NCI-H460 (cell line): ENCODE results near the gene GPRIN3. TPM values are rescaled to one million over a fixed set of nuclear protein-coding genes. Genes with fewer than 3 reads are reported as not detected.
"Not testable (repeated sequence)": the region's sequence is repeated elsewhere in the genome, so short reads cannot be mapped to it uniquely, and the experiment has no call there.

Experiments
- DNase-seq: peaks from one replicate; pipeline ENCODE4 v3.0.0-alpha.2; 2016; ENCODE audit warnings: low read depth; ENCODE audit errors: extremely low read depth
- total RNA-seq: library from RNA; depleted of rRNA; stranded (reverse); fragments of >200 nt; shearing (Covaris generic); gene quantifications from 2 replicates; pipeline ENCODE4 v1.2.3, GENCODE V29; 2014; rRNA removed

The GPRIN3 gene
- total RNA-seq, 1 experiment from 2014 or later = 42.8 TPM

DNA sequence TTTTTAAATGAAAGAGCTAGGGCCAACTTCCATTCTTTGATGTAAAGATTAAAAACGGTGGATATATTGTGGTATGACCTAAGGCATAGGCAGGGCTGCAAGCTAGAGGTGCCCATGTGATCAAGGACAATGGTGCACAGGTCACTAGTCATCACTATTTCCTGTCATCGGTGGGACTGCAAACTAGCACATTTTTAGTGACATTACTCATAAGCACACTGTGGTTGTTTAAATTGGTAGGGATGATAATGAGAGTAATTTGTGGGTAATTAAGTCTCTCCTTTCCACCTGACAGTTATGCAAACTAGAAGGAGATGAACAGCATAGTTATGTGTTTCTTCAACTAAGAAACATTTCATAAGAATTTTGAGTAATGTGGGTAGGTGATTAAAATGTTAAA is 85.4 kb downstream of the GPRIN3 start:
- DNase-seq = no peak

DNA sequence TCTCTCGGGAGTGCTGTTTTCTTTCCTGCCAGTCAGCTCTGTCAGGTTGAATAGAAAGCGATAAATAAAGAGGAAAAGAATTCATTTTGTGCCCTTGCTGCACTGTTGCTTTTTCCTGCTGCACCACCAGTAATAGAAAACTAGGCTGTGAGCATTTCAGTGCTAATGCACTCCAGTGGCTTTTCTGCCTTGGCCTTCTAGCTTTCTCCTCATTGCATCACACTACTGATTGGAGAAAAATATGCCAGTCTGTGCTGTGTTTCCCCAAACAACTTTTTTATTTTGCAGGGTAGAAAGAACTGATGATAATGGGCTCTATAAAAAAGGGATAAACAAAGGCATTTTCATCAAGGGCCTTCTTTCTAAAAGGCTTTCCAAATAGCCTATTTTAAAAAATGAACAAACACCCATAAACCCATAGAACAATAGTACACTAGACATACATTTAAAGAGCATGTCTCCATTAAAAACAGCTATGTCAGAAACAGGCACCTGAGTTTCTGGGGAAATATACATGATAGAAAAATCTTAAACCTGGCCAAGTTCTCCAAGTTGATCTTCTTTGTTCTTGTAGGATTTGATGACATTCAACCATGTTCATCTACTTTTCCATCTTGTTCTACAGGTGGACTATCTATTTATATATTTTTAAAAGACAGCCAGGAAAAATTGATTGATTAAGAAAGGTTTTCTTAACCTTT is 86.3 kb downstream of the GPRIN3 start:
- DNase-seq = peak; percentile 62

DNA sequence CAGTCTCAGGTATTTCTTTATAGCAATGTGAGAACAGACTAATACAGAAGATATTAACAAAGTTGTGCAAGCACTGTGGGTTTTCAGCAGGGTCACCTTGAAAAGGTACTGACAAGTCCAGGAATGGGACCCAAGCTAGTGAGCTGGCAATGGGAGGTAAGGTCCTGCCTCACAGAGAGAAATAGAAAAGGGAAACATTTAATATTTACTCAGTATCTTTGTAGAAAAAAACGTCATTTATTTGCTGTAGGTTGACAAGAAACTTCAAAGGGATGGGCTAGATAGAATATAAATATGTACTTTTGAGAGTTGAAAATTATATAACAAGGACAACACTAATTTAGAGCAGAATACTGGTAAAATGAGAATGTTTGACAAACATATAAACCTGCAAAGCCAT is 89.0 kb downstream of the GPRIN3 start:
- DNase-seq = no peak

DNA sequence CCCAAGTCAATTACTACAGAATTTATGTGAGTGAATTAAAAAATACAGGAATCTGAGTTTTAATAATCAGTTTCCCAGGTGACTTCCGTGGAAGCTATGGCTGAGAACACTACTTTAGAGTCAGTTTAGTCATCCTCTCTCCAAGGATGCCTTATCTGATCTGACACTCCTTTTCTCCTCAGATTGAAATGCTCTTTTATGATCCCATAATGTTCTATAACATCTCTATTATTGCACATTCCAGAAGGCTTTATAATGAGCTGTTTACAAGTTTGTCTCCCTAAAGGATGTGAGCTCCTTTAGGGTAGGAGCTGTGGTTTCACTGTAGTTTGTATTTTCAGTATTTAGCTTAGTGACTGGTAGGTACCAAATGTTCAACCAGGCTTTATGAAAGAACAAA is 90.0 kb downstream of the GPRIN3 start:
- no peak for DNase-seq

DNA sequence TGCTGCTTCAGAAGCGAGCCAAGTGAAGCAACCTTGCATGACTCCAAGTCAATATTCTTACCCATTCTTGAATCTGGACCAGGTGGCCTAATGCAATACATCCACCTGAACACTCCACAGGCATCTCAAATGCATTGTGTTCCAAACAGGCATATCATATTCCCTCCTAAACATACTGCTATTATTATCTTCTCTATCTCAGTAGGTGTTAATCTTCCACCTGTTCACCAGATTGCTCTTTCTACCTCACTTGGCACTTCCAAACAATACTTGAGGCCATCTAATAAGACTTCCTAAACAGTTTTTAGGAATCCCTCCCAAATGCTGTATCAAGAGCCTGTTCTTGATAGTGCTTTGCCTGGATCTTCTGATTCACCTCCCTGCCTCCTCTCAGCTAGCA is 90.7 kb downstream of the GPRIN3 start:
- DNase-seq = no peak

DNA sequence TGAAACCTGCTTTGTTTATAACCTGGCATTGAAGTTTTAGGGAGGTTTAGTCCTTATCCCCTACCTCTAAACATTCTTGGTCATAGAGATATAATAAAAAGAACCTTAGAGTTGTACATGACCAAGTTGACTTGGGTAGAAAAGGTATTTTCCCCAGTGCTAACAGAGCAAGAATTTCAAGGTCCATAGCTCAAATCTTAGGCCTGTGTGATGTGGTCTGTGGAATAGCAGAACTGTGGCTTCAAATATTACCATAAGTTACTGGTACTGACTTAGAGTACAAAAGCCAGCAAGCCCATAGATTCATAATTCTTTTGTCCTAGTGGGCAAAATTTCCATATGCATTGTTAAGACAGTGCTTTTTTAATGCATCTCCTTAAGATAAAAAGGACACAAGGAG is 91.2 kb downstream of the GPRIN3 start:
- DNase-seq = no peak

DNA sequence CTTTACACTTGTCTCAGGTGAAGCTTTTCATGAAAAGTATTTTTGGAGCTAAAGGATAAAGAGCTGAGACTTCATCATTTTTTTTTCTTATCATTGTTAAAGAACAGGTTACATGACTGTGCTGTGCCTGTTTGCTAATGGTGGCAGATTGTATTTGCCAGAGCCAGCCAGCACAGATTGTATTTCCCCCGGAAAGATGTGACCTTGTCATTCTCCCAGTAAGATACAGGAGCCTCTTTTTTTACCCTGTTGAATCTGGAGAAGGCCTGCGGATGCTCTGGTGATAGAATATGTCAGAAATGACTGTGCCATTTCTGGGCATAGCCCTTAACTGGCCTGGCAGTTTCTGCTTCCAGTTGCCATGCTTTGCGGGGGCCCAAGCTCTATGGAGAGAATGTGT is 91.9 kb downstream of the GPRIN3 start:
- DNase-seq = no peak

DNA sequence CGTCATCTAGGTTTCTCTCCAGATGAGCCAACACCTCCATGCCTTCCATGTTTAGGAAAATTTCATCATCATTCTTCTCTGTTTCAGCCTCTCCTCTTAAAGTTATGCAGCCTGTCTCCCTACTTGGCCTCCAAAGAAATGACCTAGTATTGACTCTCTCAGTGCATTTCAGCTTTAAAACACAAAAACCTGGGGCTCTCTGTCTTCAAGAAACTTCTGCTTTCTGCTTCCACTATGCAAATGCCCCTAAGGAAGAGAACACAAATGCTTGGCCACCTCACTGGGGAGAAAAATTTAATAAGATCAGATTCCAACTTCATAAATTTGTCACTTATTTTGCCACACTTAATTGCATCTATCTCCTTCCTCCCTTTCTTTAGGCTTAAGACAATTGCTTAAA is 93.3 kb downstream of the GPRIN3 start:
- no peak for DNase-seq

DNA sequence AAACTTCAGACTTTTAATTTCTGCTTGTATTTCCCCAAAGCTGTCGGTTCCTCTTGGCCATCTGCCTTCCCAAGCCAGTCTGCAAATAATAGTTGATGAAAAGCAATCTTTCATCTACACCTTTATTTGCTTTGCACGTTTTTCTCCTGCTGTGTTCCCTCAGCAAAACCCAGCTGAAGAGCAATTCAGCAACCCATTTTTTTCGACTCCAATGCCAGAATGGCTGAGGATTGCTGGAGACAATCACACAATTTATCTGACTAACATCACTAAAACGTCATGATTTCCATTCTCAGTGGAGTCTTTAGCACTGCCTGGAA is 94.3 kb downstream of the GPRIN3 start:
- DNase-seq = no peak

DNA sequence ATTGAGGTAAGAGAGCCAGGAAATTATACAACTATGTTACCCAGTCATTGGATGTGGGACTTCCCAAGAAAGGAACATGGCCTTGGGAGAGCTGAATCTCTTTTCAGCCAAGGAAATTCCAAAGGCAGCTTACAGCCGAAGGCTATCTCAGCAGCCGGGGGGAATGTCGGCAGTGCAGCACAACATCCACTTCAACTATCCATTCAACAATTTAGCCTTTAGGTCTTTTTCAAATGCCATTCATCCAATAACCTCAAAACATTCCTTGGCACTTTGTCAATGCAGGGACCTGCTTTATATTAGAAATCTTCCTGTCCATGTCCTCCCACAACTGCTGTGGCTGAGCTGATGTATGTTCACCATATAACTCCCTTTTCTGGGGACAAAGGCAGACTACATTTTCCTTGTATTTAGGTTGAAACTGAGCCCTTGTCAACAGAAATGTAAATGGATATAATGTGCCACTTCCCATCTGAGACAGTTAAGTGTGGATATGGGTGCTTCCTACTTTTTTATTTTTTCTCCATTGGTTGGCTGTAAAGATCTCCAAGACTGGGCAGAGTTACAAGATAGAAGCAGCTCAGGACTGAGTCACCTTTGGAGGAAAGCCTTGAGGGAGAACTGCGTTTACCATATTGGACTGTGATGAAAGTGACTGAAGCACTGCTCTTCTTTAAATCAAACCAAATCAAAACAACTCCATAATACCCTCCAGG is 94.8 kb downstream of the GPRIN3 start:
- DNase-seq = no peak

DNA sequence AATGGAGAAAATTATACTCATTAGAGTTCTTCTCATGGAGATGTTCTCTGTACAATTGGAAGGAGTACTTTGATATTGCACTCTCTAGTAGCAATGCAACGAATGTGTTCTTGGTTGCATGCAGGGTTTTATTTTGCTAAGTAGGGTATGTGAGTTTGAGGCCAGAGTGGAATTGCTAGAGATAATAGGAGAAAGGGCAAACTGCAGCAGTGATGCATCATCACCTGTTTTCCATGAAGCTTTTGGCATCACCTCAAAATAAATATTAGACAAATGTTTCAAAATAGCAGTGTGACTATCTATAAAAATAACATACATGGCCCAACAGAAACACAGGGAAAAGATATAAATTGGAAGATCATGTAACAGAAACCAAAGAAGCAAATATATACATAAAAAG is 103.0 kb downstream of the GPRIN3 start:
- no peak for DNase-seq

DNA sequence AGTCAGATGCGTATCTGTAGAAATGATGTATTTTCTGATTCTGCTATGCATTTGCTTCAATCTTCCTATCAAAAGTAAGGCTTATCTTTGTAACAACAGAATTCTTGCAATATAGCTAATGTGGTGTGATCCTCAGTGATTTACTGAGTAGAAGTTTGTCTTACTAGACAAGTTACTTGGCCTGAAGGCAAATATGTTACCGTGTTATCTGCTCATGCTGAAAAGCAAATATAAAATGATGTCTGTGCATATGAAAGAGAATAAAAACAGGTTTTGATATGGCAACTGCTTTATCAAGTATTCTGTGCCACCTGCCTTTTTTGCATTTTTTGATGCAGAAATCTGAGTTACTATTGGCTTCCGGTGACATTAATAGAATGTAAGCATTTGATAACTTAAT is 103.7 kb downstream of the GPRIN3 start:
- no peak for DNase-seq

DNA sequence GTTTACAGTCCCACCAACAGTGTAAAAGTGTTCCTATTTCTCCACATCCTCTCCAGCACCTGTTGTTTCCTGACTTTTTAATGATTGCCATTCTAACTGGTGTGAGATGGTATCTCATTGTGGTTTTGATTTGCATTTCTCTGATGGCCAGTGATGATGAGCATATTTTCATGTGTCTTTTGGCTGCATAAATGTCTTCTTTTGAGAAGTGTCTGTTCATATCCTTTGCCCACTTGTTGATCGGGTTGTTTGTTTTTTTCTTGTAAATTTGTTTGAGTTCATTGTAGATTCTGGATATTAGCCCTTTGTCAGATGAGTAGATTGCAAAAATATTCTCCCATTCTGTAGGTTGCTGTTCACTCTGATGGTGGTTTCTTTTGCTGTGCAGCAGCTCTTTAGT is 108.2 kb downstream of the GPRIN3 start:
- not testable (repeated sequence) for DNase-seq

DNA sequence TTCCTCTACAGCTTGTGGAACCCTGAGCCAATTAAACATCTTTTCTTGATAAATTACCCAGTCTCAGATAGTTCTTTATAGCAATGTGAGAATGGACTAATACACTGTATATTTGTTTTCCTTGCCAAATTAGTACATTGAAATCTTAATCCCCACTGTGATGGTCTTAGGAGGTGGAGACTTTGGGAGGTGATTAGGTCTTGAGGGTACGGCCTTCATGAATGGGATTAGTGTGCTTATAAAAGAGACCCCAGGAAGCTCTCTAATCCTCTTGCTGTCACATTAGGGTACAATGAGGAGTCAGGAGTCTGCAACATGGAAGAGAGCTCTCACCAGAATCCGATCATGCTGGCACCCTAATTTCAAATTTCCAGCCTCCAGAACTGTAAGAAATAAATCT is 109.7 kb downstream of the GPRIN3 start:
- DNase-seq = no peak

DNA sequence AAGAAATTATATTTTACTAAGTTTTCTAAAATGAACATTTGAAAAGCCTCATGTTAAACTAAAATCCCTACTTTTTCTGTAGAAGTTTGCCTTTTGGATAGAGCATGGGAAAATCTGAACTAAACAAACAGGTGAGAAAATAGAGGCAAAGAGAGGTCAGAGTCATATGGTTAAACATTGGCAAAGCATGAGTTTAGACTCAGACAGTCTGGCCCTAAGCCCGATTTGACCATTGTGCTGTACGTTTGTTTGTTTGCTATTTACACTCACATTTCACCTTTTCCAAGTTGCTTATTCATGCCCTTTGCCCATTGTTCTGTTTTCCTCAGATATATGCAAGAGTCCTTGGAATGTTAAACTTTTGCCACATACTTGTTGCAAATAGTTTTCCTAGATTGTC is 110.9 kb downstream of the GPRIN3 start:
- peak; percentile 82 for DNase-seq

DNA sequence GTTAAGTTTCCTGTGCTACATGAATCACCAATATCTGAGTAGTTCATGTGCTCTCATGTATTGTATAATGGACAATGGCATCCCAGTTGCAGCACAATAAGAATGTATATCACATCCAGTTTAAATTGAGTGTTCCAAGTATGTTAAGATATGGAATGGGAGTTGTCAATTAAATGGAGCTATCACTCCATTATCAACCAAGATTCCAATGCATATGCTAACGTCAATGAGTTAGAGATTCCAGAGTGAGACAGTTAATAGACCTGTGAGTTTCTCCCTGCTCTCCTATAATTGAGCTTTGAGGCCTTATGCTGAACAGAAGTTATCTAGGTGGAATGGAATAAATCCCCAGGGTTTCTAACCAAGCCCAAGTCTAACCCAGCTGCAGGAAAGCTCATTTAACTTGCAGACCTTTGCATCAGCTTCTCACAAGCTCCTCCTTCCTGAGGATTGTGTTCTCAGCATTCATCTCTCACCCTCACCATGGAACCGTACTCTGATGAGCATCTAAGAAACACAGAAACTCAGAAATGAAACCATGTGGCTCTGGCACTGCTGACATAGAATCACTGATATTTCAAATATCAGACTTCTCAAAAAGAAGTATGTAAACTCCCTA is 111.4 kb downstream of the GPRIN3 start:
- DNase-seq = peak; percentile 92

DNA sequence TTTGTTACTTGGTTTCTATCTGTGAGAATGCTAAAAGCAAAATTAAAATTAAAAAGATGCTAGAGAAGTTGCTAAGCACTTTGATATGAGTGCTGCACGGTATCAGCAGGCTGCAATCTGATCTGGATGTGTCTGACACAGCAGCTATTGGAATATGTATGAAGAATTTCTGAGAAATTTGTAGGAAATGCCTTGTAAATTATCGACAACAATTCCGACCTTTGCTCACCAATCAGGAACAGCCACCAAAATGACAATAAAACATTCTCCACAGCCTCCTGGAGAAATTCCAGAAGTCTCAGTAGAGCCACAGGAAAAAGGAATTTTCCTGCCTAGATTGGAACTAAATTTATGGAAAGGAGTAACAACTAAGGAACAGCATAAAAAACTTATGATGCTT is 113.8 kb downstream of the GPRIN3 start:
- no peak for DNase-seq

Other genes with a start within 250 kb of the GPRIN3 start
- 11.7 and 14.0 TPM in 2 replicates for gene TIGD2, start 196.3 kb downstream of the GPRIN3 start, total RNA-seq